ENCODE results near the gene CEP170B. TPM values are rescaled to one million over a fixed set of nuclear protein-coding genes. Genes with fewer than 3 reads are reported as not detected.
"Not testable (repeated sequence)": the region's sequence is repeated elsewhere in the genome, so short reads cannot be mapped to it uniquely, and the experiment has no call there.

The CEP170B gene
- polyA plus RNA-seq, 12 donors: 1.4 to 15.4 (median 2.3) TPM; not detected in 1

DNA sequence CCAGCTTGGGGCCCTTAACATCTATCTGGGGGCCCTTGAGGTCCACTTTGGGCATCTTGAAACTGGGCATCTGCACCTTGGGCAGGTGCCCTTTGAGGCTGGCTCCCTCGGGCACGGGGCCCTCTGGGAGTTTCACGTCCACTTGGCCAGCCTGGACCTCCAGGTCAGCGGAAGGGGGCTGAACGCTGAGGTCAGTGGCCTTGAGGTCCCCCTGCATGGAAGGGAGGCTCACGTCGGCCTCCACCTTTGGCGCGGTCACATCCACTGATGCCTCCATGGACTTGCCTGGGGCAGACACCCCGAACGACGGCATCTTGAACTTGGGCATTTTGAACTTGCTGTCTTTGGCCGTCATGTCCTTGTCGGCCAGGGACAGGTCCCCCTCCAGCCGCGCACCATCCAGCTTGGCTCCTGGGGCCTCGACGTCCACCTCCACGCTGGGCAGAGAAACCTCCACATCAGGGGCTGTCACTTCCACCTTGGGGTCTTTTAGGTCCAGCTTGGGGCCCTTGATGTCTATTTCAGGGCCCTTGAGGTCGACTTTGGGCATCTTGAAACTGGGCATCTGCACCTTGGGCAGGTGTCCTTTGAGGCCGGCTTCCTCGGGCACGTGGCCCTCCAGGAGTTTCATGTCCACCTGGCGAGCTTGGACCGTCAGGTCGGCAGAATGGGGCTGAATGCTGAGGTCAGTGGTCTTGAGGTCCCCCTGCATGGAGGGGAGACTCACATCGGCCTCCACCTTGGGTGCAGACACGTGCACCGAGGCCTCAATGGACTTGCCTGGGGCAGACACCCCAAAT, 78.3 kb downstream of the CEP170B start:
- not testable (repeated sequence) for DNase-seq

DNA sequence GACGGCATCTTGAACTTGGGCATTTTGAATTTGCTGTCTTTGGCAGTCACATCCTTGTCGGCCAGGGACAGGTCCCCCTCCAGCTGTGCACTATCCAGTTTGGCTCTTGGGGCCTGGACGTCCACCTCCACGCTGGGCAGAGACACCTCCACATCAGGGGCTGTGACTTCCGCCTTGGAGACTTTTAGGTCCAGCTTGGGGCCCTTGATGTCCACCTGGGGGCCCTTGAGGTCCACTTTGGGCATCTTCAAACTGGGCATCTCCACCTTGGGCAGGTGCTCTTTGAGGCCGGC, 78.9 kb downstream of the CEP170B start:
- DNase-seq: not testable (repeated sequence)

DNA sequence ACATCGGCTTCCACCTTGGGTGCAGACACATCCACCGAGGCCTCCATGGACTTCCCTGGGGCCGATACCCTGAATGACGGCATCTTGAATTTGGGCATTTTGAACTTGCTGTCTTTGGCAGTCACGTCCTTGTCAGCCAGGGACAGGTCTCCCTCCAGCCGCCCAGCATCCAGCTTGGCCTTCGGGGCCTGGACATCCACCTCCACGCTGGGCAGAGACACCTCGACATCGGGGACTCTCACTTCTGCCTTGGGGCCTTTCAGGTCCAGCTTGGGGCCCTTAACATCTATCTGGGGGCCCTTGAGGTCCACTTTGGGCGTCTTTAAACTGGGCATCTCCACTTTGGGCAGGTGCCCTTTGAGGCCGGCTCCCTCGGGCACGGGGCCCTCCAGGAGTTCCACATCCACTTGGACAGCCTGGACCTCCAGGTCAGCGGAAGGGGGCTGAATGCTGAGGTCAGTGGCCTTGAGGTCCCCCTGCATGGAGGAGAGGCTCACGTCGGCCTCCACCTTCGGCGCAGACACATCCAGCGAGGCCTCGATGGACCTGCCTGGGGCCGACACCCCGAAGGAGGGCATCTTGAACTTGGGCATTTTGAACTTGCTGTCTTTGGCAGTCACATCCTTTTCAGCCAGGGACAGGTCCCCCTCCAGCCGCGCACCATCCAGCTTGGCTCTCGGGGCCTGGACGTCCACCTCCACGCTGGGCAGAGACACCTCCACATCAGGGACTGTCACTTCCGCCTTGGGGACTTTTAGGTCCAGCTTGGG, 79.6 kb downstream of the CEP170B start:
- DNase-seq: not testable (repeated sequence)

- DNase-seq: not testable (repeated sequence)
Observed at GRCh38 chr14:104945266-104945665, 80.2 kb downstream of the CEP170B start.

Other genes with a start within 250 kb of the CEP170B start
- 10 to 100 TPM in 11 of 12 donors, not detected in 1; 28.8 to 60.9 (median 40.2) TPM for gene INF2, start 175.7 kb upstream of the CEP170B start, polyA plus RNA-seq (ENCODE audit: insufficient read length in 12 of 12)
- gene ADSS1, start 141.0 kb upstream of the CEP170B start, polyA plus RNA-seq (ENCODE audit: insufficient read length in 12 of 12): 10 to 100 TPM in 11 of 12 donors, not detected in 1; 23.0 to 88.2 (median 55.5) TPM
- gene SIVA1, start 112.1 kb upstream of the CEP170B start, polyA plus RNA-seq (ENCODE audit: insufficient read length in 12 of 12): 10 to 100 TPM in 11 of 12 donors, not detected in 1; 39.2 to 76.0 (median 55.4) TPM
- gene AKT1, start 69.5 kb upstream of the CEP170B start, polyA plus RNA-seq (ENCODE audit: insufficient read length in 12 of 12): 100 to 1,000 TPM in 11 of 12 donors, not detected in 1; 133 to 212 (median 155) TPM
- 10 to 100 TPM in 1 of 12 donors, 1 to 10 TPM in 10, not detected in 1; 3.4 to 11.3 (median 5.5) TPM for gene ZBTB42, start 64.2 kb upstream of the CEP170B start, polyA plus RNA-seq (ENCODE audit: insufficient read length in 12 of 12)
- gene PLD4, start 59.6 kb downstream of the CEP170B start, polyA plus RNA-seq (ENCODE audit: insufficient read length in 12 of 12): 10 to 100 TPM in 1 of 12 donors, 1 to 10 TPM in 10, not detected in 1; 2.6 to 20.5 (median 3.7) TPM
- 10 to 100 TPM in 9 of 12 donors, 1 to 10 TPM in 2, not detected in 1; 6.4 to 35.1 (median 14.8) TPM for gene AHNAK2, start 113.1 kb downstream of the CEP170B start, polyA plus RNA-seq (ENCODE audit: insufficient read length in 12 of 12)
- gene CLBA1, start 120.5 kb downstream of the CEP170B start, polyA plus RNA-seq (ENCODE audit: insufficient read length in 12 of 12): 1 to 10 TPM in 11 of 12 donors, not detected in 1; 2.9 to 6.7 (median 4.6) TPM
- gene CDCA4, start 155.8 kb downstream of the CEP170B start, polyA plus RNA-seq (ENCODE audit: insufficient read length in 12 of 12): 10 to 100 TPM in 11 of 12 donors, not detected in 1; 11.5 to 23.7 (median 15.7) TPM
- 1 to 10 TPM in 1 of 12 donors, under 1 TPM in 9, not detected in 2; 0.49 to 2.2 (median 0.69) TPM for gene GPR132, start 200.2 kb downstream of the CEP170B start, polyA plus RNA-seq (ENCODE audit: insufficient read length in 12 of 12)

Measured in muscle of arm (tissue), 12 donors.